ENCODE results near the gene HECW1. TPM values are rescaled to one million over a fixed set of nuclear protein-coding genes. Genes with fewer than 3 reads are reported as not detected.

The HECW1 gene
- total and polyA plus RNA-seq, 2 of the 8 experiments (the other 6 are each of a cell fraction or from before 2014, with no cell fraction given): 2.9 to 12.7 TPM

- TF ChIP-seq E2F6 (IDR thresholded peaks at IDR 0.05) (no peak), YY1 (IDR thresholded peaks at IDR 0.05; ENCODE audit: low read depth, low read length) (no peak), TEAD4 (IDR thresholded peaks at IDR 0.05; ENCODE audit: low read depth, low read length) (no peak), JUN (IDR thresholded peaks at IDR 0.05; ENCODE audit: low read depth, low read length) (no peak), CREB1 (IDR thresholded peaks at IDR 0.05) (no peak), TCF12 (IDR thresholded peaks at IDR 0.05; ENCODE audit: low read depth, low read length) (no peak), NANOG (IDR thresholded peaks at IDR 0.05; ENCODE audit: insufficient read depth, low read depth, low read length, poor library complexity, severe bottlenecking) (no peak), GTF2F1 (IDR thresholded peaks at IDR 0.05; ENCODE audit: borderline replicate concordance, low read depth, low read length) (no peak), SAP30 (IDR thresholded peaks at IDR 0.05; ENCODE audit: insufficient read depth, insufficient replicate concordance, low read length) (no peak), MAFK (IDR thresholded peaks at IDR 0.05; ENCODE audit: low read depth, low read length) (no peak), POLR2A (IDR thresholded peaks at IDR 0.05; ENCODE audit: control extremely low read depth in 1 of 2, low read depth in 2 of 2, low read length in 2 of 2) (no peak), SIX5 (IDR thresholded peaks at IDR 0.05; ENCODE audit: low read depth, low read length) (no peak)
Observed at GRCh38 chr7:43557831-43558495, 445.5 kb downstream of the HECW1 start (continued).

Measured in H1 (cell line).